Gastroesophageal sphincter (tissue), 2 donors: ENCODE measurements around the gene GPR160.

Source experiments
- EP300 ChIP-seq: sonication (generic); formaldehyde crosslinking; IDR thresholded peaks from one replicate; pipeline ENCODE4 v1.6.1; 2017; ENCODE audit warnings: antibody characterized with exemption, mild to moderate bottlenecking
- POLR2A ChIP-seq, 2 donors: fragments of 450-650 bp; IDR thresholded peaks; one replicate each; pipeline ENCODE4 v1.6.1; 2017; ENCODE audit warnings: antibody characterized with exemption in 2 of 2, mild to moderate bottlenecking in 2 of 2, moderate library complexity in 1 of 2
- POLR2AphosphoS5 ChIP-seq: sonication (generic); formaldehyde crosslinking; IDR thresholded peaks from one replicate; pipeline ENCODE4 v1.6.1; 2017; ENCODE audit warnings: antibody characterized with exemption

DNA sequence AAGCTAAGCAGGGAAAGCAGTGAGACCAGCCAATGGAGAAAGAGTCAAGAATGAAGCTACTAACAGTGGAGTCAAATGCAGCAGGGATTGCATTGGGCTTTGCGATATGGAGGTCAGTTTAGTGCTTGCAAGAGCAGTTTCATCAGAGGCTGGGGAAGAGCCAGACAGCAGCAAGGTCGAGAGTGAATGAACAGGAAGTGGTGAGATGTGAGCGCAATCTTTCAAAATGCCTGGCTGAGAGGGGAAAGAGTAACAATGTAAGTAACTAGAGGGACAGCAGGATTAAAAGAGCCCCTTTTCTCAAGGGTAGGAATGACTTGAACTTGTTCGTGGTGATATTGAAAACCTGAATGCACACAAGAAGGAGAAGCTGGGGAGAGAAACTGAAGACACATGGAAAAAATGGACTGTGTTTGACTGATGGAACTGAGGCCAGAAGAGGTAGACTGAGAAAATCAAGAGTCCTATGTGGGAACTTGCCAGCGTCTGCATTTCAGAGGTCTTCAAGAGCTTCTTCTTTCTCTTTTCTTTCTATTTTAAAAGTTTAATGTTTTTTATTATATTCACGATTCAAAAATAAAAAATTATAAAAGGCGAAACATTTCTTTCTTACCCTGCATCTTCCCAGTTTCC, 30.6 kb upstream of the GPR160 start:
- TF ChIP-seq EP300 (no peak), POLR2A (IDR thresholded peaks at IDR 0.05) (no peak), POLR2AphosphoS5 (no peak)
